ENCODE data around the gene PTPRN2.

Gene PTPRN2

GRCh38 chr7:157499835-157500153, 1087.8 kb downstream of the PTPRN2 start:
- H3K79me2 ChIP-seq, result no peaks in the 10 kb centered on the region
- H3K9ac ChIP-seq, result no peak overlapping the region
- H3K9me3 ChIP-seq (ENCODE audit: control insufficient read depth, low read length), result no peaks in the 10 kb centered on the region
- no peak overlapping the region for H3K4me3 ChIP-seq (ENCODE audit: low read depth, low read length)
- TF ChIP-seq CTCF (IDR thresholded peaks at IDR 0.05), result no peak
- no peak overlapping the region for H2AFZ ChIP-seq
- no peak overlapping the region for H3K27ac ChIP-seq
- H3K27me3 ChIP-seq (ENCODE audit: control insufficient read depth, insufficient read depth, low read length), result no peaks in the 10 kb centered on the region
- no peak overlapping the region for H3K4me2 ChIP-seq (ENCODE audit: low read length)
- no peaks in the 10 kb centered on the region for H3K36me3 ChIP-seq (ENCODE audit: control insufficient read depth, insufficient read depth, low read length)
- no peaks in the 10 kb centered on the region for H3K4me1 ChIP-seq

DNA sequence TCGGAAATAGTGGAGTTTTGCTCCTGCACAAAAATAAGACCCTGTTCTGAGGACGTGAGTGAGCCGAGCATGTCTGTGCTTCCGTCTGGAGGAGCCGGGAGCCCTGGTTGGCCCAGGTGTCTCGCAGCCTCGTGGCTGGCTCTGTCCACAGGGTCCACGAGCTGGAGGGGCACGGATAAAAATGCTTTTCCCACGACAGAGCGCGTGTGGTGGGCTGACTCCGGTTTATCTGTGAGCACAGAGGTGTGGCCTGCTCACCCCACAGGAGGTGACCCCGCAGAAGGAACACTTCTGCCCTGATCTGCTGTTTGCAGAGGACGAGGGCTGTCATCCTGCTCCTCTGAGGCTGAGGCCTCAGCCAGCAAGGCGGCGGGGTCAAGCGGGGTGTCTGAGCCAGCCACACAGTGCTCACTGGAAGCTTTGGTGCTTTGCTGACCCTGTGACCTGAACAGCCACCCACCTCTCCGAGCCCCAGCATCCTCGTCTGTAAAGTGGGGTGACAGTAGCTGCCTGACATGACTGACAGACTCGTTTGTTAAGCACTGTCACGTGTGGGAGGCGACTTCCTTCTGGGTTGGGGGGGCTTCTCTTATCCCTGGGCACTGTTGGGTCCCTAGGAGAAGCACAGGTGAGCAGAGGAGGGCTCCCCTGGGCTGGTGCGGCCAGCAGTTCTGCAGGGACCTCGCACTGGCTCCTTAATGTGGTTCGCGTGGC, 1088.3 kb downstream of the PTPRN2 start:
- Histone ChIP-seq H3K4me1 (no peaks in the 10 kb centered on the region), H2AFZ (no peak overlapping the region), H3K36me3 (ENCODE audit: control insufficient read depth, insufficient read depth, low read length) (no peaks in the 10 kb centered on the region), H3K27me3 (ENCODE audit: control insufficient read depth, insufficient read depth, low read length) (no peaks in the 10 kb centered on the region), H3K4me3 (ENCODE audit: low read depth, low read length) (no peak overlapping the region), H3K4me2 (ENCODE audit: low read length) (no peak overlapping the region), H3K79me2 (no peaks in the 10 kb centered on the region), H3K27ac (no peak overlapping the region), H3K9ac (no peak overlapping the region), H3K9me3 (ENCODE audit: control insufficient read depth, low read length) (no peaks in the 10 kb centered on the region)
- TF ChIP-seq CTCF (IDR thresholded peaks at IDR 0.05), result no peak

DNA sequence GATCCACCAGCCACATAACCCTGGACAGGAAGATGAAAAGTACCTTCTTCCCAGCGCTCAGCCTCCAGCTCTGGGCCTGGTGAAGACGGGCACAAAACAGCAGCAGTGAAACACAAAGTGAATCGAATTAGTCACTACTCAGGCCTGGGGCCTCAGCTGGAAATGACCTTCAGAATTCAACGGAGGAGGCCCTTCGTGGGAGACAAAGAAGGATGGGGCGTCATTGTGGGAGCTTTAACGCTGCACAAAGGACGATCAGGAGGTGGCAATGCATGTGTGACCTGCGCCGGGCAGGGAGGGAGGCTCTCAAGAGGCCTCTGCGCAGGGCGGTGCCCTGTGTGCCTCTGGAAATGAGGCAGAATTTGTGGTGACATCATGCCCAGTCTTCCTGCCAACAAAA, 1089.0 kb downstream of the PTPRN2 start:
- no peaks in the 10 kb centered on the region for H3K27me3 ChIP-seq (ENCODE audit: control insufficient read depth, insufficient read depth, low read length)
- no peak overlapping the region for H3K4me3 ChIP-seq (ENCODE audit: low read depth, low read length)
- H3K36me3 ChIP-seq (ENCODE audit: control insufficient read depth, insufficient read depth, low read length), result no peaks in the 10 kb centered on the region
- no peak for TF ChIP-seq CTCF (IDR thresholded peaks at IDR 0.05)
- H2AFZ ChIP-seq, result no peak overlapping the region
- H3K4me2 ChIP-seq (ENCODE audit: low read length), result no peak overlapping the region
- no peaks in the 10 kb centered on the region for H3K4me1 ChIP-seq
- H3K9ac ChIP-seq, result no peak overlapping the region
- H3K27ac ChIP-seq, result no peak overlapping the region
- no peaks in the 10 kb centered on the region for H3K9me3 ChIP-seq (ENCODE audit: control insufficient read depth, low read length)
- no peaks in the 10 kb centered on the region for H3K79me2 ChIP-seq

DNA sequence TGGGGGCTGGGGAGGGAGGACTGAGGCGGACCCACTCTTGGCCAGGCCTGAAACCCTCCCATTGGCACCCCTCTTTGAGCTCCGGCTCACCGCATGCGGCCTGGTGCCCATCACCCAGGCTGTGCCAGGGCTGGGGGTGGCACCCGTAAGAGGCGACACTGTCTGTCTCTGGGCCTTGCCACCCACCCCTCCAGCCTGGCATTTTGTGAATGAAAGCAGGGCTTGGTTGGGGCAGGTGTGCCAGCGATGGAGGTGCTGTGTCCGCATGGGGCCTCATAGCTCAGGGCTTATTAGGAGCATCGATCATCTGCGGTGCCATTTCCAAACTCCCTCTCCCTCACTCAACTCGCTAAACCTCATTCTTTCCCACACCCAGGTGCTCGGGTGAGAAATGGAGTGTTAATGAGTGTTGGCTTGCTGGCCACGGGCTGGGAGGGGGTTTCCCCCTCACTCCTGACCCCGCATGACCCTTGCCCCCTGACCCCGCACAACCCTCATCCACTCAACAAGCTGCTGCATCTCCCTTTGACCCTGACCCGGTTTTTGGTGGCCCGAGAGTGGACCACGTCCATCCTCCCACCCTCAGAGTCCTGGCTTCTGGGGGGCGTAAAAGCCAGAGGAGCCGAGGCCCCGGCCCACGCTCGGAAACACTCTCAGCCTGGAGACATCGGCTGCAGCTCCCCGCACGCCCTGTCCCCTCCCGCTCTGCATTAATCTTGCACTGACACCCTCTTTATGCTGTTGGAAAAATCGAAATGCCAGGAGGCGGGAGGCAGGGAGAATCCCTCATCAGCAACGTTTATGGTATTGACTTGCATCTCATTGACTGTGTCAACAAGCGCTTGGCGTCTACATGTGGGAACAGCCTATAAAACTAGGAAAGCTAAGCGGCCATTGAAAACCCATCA, 1089.6 kb downstream of the PTPRN2 start:
- Histone ChIP-seq H3K9ac (no peak overlapping the region), H2AFZ (no peak overlapping the region), H3K4me1 (no peaks in the 10 kb centered on the region), H3K4me2 (ENCODE audit: low read length) (no peak overlapping the region), H3K79me2 (no peaks in the 10 kb centered on the region), H3K36me3 (ENCODE audit: control insufficient read depth, insufficient read depth, low read length) (no peaks in the 10 kb centered on the region), H3K27ac (no peak overlapping the region), H3K27me3 (ENCODE audit: control insufficient read depth, insufficient read depth, low read length) (no peaks in the 10 kb centered on the region), H3K9me3 (ENCODE audit: control insufficient read depth, low read length) (no peaks in the 10 kb centered on the region), H3K4me3 (ENCODE audit: low read depth, low read length) (no peak overlapping the region)
- no peak for TF ChIP-seq CTCF (IDR thresholded peaks at IDR 0.05)

Data from parathyroid adenoma (tissue), 2 donors.